GM19438 (cell line): ENCODE data around the gene REPIN1.
A peak's percentile ranks its signal among the peaks of the same experiment; 100 is the strongest.

Source experiments
- ATAC-seq: cut with Tn5 transposase; IDR thresholded peaks from one replicate; pipeline ENCODE4 v1.9.1; 2021; ENCODE audit warnings: low read depth; ENCODE audit not compliant: unreplicated experiment

The REPIN1 gene

DNA sequence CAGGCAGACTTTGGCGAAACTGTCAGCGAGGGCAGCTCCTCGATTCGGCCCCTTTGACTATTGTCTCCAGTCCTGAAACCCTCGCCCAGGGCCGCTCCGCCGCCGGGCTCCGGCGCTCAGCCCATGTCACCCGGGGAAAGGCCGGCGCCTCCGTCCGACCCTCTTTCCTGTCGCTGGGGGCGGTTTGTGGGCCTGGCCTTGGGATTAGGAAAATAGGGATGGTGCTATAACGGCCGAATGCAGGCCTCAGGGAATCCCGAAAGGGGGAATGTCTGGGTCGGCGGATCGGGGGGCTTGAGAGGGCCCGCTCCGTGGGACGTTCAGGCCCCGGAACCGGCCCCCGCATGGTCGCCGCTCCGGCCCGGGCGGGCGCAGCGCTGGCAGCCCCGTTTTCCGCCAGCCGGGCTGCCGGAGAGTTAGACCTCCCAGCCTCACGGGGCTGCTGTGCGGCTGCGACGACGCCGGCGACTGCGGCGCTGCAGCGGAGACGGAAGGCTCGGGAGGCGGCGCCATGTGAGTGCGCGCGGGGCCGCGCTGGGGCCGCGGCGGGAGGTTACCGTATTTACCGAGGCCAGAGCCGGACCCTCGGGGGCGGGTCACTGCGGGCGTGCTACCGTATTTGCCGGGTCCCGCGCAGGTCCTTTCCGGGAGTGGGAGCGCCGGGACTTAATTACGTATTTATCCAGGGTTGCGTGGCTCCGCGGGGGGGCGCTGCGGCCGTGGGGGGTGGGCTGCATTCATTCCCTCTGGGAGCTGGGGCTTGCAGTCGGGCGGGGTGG lies 36.4 kb downstream of the REPIN1 start:
- ATAC-seq = peak; percentile 52

DNA sequence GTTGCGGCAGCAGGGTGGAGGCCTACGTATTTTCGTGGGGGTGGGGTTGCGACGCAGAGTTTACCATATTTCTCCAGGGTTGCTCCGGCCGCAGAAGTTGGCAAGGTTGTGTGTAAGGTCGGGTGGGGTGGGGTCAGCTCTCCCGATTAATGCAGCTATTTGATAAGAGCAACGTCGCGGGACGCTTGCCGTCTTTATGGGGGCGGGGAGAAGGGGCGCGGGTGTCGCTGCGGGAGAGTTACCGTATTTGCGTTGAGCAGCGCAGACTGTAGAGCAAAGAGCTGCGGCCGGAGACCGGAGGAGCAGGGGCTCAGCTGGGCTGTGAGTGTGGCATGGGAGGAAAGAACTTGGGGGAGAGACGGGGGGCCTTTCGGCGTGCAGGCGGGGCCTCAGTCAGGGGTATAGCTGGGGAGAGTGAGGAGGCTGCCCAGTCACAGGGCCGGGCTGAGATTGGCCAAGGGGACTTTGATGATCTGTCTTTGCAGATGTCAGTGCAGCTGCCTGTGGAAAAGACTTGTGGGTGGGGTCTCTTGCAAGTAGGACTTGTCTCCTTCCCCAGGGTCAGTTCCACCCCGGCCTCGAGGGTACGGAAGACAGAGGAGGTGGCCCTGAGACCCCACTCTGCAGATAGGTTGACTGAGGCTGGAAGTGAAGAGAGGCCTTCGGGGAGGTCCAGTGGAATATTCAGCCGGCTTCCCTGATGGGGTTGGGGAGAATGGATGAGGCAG lies 37.1 kb downstream of the REPIN1 start:
- no peak for ATAC-seq

DNA sequence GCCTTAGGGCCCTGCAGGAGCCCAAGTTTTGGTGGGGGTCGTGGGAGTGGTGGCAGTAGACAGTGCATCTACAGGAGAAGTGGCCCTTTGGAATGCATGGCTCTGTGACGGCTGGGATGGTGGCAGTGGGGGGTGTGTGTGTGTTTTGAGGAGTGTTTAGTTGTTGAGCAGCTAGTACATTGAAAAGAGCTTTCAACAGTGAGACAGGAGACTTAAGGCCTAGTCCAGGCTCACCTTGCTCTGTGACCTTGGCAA lies 37.6 kb downstream of the REPIN1 start:
- ATAC-seq = no peak

DNA sequence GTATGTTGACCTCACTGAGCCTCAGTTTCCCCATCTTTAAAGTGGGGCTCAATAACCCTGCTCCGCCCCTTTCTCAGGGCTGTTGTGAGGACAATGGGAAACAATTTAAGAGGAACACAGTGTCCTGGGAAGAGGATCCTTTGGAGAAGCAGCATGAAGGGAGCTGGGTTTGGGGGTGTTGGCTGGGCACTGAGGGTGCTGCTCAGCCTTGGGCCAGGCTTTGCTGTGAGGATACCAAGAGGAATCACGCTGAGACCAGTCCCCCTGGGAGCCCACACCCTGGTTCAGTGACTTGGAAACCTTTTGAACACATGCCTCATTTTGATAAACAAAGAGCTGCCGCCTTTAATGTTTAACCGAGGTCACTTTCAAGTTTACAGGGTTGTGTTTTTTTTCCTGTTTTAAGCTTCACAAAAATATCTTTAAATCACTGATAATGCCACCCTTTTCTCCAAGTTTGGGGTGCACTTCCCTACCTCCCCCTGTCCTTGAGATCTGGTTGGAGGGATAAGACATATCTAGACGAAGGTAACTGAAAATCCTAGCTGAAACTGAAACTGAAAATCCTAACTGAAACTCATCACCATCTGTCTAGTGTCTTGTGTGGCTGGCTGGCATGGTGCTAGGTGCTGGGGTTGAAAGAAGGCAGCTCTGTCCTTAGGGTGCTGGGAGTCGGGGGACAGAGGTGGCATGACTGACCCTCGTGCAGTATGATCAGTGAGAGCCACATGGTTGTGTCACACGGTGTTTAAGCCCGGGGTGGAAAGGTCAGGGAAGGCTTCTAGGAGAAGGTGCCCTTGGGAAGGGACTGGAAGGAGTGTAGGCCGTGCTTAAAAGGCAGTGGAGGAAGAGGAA lies 38.2 kb downstream of the REPIN1 start:
- peak; percentile 72 for ATAC-seq

DNA sequence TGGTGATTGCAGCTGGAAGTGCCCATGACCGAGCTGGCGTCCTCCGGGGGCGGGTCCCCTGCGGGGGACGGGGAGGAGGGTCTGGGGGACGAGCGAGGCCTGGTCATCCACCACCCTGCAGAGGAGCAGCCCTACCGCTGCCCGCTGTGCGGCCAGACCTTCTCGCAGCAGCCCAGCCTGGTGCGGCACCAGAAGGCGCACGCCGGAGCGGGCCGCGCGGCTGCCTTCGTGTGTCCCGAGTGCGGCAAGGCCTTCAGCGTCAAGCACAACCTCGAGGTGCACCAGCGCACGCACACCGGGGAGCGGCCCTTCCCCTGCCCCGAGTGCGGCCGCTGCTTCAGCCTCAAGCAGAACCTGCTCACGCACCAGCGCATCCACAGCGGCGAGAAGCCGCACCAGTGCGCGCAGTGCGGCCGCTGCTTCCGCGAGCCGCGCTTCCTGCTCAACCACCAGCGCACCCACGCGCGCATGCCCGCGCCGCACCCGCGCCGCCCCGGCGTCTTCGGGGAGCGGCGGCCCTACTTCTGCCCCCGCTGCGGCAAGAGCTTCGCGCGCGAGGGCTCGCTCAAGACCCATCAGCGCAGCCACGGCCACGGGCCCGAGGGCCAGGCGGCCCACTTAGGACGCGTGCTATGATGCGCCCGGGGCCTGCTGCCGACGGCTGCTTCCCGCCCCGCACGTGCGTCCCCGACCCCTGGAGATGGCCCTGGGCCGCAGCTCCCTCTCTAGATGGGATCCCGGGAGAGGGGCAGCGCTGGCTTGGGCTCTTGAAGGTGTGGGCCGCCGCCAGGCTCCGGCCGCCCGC lies 39.2 kb downstream of the REPIN1 start:
- ATAC-seq = no peak

DNA sequence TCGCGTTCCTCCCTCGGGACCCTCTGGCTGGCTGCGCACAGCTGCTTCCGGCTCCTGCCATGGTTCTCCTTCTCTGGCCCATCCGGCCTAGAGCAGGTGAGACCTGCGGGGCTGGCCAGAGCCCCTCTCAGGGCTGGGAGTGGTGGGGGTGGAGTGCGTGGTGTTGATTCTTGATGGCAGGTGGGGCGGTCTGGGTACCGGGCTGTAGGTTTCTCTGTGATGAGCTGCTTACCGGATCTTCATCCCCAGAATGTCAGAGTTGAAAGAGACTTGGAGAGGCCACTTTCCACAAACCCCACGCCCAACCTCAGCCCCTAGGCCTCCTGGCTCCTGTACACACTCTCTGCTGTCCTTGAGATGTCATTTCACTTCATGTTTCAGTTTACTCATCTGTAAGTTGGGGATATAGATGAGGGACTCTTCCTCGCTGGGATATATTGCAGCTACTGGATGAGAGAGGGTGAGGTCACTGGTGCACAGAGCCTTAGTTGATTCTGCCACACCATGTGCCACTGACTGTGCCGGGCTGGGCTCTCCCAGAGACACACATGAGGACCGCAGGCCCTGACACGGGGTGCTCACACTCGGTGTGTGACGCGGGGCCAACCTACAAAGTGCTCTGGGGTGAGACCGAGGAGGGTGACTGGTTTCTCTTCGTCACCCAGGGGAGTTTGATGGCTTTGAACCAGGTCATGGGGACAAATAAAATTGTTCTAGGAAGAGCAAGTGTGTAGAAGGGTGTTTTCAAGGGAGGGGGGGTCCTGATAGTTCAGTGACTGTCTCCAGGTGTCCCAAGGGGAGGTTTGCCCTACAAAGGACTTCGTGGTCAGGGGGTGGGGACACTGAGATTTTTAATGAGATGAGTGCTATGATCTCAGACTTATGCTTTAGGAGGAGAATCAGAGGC lies 40.0 kb downstream of the REPIN1 start:
- no peak for ATAC-seq

DNA sequence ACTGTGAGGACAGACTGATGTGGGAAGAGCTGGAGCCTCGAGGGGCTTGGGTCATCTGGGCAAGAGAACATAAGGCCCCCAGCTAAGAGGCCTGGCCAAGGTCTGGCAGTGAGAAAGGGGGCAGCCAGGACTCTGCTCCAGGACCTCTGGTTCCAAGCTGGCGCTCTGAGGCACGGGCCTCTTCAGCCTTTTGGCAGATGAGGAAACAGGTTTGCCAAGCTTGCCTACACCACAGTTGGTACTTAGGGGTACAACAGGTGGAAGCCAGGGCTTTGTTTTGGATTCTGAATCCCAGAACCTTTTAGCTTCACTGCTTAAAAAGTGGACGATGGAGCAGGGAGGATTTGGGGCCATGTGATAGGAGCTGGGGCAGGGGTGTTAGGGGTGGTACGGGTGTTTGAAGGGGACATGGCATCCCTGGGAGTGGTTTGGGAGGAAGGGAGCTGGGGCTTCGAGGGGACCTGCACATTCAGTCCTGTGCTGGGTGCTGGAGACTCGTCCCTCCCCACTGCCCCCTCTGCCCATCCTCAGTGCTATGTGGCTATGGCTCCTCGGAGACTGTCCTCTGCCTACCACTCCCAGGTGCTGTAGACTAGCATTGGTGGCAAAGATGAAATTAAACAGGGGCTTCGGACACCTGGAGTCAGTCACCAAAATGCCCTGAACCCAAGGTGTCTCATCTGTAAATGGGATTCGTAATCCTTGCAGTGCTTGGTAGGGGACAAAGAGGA lies 40.8 kb downstream of the REPIN1 start:
- no peak for ATAC-seq

DNA sequence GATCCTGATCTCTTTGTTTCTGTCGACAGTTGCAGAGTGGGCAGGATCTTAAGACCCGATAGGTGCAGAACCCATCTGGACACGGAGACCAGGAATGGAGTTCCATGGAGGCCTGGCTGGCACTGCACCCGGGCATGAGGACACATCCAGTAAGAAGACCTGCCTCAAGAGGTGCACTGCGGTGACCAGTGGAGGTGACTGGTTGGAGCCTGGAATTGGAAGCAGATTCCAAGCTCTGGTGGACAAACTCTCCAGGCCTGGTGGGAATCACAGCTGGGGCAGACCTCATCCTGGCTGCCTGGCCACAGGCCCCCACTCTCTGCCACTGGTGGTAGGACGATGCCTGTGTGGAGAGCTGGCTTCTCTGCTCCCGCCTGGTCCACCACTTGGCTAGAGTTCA lies 41.5 kb downstream of the REPIN1 start:
- no peak for ATAC-seq

DNA sequence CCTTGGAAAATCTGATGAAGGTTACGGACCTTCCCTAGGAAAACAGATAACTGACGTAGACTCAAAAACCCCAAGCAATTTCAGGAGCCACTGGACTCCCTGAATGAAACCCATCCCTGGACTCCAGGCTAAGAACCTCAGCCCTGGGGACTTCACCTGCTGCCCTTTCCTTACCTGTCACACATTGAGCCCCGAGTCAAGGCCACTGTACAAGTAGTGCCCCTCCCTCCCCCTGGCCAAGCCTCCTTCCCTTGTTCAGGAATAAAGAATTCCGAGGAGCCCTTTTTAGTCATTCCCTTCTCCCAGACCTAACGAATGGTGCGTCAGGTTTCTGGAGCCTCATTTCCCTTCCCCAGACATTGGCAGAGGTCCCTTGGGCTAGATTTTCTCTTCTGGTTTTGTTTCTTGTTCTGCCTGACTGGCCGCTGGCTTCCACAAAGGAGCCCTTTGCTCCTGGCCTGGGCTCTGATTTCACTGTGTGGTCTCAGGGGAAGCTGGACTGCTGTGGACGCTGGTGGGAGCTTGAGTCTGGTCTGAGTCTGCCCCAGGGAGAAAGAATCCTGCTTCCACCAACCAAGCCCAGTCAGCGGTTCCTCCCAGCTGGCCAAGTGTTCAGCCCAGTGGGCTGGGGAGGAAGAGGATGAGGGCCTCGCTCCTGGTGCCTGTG lies 42.2 kb downstream of the REPIN1 start:
- ATAC-seq = no peak

DNA sequence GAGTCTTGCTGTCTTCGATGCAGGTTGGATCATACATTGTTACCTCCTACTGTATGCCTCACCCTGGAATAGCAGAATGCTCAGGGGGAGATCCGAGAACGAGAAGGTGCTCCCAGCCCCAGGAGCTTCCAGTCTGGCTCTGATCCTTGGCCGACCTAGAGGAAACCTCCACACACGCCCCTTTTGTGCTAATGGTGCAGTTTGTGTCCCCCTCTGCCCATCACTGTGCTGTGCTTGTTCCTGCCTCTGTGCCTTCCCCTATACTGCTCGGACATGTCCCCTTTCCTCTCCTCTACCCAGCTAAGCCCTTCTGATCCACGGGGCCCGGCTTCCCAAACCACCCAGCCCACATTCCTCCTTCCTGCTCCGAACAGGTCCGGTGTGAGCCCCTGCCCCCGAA lies 43.0 kb downstream of the REPIN1 start:
- ATAC-seq = no peak

DNA sequence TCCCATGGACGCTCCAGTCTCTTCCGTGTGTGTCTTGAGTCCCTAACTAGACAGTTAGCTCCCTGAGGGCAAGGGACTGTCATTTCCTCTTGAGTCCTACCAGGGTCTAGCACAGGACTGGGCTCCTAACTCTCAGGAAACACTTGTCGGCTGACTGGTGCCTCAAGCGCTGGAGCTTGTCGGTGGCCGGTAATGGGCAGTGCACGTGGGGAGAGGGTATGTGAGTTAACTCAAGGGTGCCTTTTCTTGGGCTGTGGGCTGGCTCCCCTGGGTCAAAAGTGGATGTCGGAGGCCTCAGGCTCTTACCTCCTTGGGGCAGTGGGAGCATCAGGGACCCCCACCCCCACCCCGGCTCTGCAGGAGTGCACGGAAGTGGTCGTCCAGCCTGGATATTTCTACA lies 43.4 kb downstream of the REPIN1 start:
- no peak for ATAC-seq

DNA sequence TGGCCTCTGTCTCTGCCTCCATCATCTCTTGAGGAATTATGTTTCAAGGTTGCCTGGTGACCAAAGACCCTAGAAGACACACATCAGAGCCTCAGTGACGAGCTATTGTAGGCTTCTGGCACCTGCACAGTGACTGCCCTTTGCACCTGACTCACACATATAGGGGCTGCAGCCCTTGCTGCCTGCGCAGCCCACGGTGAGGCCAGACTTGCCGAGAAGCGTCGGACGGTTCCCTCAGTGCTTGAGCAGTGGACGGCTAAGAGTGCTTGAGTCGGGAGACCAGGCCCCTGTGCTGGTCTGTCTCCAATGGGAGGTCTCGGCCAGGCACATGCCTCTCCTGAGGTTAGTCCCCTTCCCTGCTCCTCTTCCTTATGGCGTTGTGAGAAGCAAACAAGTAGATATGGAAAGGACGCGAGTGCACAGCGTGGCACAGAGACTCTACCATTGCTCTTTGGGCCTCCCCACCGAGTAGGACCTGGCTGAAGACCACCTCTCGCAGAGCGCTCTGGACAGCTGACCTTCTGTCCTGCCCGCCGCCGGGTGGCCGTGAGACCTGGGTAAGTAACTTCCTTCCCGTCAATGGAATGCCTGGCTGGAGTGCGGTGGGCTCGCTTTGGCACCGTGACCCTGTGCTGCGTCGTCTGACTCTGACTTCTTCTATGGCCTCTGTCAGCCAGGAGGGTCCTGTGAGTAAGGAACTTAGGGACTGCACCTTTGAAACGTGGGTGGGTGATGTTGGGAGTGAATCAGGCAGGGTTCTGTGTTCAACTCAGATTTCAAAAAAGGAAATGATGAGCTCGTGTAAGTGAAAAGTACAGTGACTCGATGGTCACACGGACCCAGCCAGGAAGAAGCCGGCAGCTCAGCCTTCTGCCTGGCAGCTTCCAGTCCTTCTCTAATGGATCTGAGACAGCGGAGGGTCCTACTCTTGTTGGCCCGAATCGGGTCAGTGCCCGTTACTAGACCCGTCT lies 44.2 kb downstream of the REPIN1 start:
- ATAC-seq = no peak

DNA sequence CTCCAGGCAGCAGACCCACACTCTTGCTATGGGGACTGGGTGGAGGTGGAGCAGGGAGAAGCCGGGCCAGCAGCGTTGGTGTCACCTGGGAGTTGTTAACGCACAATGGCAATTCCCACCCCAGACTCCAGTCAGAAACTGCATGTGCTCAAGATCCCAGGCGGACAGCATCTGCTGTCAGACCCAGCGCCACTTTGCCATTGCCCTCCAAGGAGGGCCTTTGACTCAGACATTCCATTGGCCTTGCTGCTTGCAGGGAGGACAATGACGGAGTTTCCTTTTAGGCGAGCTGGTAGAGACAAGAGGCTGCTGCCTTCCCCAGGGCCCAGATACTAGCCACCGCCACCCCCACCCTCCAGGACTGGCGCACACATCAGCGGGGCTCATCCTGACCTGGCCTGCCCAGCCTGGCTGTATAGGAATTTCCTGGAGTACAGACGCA lies 45.0 kb downstream of the REPIN1 start:
- ATAC-seq = no peak

DNA sequence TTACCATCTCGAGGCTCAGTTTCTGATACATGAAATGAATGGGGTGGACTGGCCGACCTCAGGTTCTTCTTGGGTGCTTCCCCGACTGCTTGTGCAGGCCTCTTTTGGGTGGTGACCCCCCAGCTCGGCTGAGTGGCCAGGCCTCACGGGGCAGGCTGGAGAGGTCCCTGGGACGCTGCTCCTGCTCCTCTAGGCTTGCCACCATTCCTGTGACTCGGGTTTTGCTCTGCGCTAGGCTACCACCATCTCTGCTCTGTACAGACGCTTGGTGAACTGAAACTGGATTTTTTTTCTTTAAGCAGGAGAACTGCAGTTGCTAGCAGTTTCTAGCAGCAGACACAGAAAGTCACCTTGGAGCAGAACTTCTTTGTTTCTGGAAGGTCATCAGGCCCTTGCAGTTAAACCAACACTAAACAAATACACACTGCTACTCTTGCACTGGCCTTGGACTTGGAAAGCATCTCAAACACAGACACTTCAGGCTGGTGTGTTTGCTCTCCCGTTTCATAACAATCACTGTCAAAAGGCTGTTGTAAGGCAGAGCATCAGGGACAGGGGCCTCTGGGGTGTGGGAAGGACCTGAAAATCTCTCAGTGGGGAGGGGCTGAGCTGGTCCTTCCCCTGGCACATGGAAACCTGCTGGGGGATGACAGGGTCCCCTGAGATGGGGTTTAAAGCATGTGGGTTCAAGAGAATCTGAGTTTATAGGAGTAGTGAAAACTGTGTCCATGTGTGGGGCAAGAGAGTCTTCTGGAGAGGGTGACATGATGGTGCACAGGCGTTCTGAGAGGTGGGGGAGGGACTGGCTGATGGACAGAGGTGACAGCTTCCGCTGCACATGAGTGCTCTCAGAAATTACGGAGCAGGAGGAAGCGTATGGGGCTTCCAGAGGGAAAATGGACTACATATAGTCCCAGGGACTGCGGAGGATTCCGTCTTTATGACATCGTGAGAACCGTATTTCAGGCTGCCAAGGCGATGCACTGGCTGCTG lies 46.8 kb downstream of the REPIN1 start:
- ATAC-seq = no peak

DNA sequence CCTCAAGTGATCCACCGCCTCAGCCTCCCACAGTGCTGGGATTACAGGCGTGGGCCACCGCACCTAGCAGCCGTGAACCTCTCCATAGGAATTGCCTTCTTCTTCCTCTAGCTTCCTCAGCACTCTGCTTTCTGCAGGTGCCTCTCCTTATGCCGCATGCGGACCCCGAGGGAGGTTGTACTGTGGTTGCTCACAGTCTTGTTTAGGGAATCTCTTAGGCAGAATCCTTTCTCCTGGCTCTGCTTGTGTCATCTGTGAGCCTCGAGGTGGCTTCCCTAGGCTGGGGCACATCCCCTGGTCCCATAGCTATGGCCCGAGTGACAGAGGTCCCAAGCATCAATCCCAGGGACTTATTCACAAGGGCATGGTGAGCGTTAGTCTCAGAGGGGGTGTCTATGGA lies 48.6 kb downstream of the REPIN1 start:
- ATAC-seq = no peak

DNA sequence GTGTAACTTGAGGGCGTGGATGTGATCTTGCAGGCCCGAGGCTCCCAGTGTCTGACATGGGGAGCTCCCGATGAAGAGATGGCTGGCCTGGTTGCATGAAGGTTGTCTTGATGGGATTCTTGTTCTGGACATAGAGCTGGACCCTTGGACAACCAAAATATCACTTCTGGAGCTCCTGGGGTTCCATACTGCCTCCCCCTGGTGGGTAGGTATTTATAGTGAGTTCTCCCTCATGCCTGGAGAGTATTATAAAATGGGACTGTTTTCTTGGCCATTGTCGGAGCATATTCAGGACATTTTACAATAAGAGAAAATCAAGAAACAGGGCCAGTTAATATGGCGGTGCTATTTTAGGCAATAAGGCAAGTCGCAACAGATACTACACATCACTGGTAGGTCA lies 49.2 kb downstream of the REPIN1 start:
- ATAC-seq = no peak
